ENCODE results near the gene UPK3BL1. TPM values are rescaled to one million over a fixed set of nuclear protein-coding genes. Genes with fewer than 3 reads are reported as not detected.

The UPK3BL1 gene, protein sequence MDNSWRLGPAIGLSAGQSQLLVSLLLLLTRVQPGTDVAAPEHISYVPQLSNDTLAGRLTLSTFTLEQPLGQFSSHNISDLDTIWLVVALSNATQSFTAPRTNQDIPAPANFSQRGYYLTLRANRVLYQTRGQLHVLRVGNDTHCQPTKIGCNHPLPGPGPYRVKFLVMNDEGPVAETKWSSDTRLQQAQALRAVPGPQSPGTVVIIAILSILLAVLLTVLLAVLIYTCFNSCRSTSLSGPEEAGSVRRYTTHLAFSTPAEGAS
- total RNA-seq: 1.7 and 6.5 TPM in 2 replicates

GRCh38 chr7:102642691-102643090 lies at the start of gene UPK3BL1:
TSS of gene UPK3BL1 (minus strand) at chr7:102642791. CDS start at chr7:102642741, 50 bp downstream.

DNA sequence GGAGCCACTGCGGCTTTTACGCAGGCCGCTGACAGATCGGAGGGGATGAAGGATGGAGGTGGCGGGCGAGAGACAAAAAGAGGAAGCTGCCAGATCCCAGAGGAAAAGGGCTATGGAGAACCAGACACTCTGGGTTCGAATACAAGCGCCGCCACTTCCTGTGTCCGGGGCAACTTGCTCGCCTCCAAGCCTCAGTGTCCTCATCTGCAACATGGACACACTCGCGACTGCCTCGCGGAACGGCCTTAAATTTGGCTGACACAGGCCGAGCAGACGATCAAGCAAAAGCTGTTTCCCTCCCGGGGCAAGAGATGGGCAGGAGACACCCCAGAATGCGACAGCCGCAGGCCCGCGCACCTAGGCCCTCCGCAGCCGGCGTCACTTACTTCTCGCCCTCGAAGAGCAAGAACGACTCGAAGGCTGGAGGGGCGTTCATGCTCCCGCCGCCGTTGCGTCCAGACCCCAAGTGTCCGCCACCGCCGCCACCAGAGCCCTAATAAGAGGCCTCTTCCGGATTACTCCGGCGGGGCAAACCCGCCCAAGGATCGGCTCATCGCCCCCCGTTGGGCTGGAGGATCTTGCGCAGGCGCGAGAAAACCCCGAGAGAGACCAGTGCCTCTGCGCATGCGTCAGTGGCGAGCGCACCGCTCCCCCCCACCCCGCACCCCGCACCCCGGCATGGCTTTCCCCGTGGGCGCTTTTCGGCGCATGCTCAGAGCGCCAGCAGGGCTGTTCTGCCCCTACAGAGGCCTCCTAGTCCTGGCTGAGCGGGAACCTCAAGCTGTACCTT lies 28.8 kb upstream of the UPK3BL1 start, which contains the start of gene POLR2J2:
Gene POLR2J2 (minus strand): TSS at position 498 of the 790 bp plus-strand sequence. CDS start 62 bp downstream, at position 436.

GRCh38 chr7:102649924-102650323 lies 7.3 kb upstream of the UPK3BL1 start, which contains the start of gene SPDYE2B:
TSS of gene SPDYE2B (plus strand) at chr7:102650319. CDS start at chr7:102652349, 2,030 bp downstream.

GRCh38 chr7:102616507-102617125 lies 26.0 kb downstream of the UPK3BL1 start, which contains the start of gene RASA4:
TSS of gene RASA4 (minus strand) at chr7:102616756. CDS start at chr7:102616689, 67 bp downstream.

Other genes with a start within 250 kb of the UPK3BL1 start
- gene PRKRIP1, start 246.4 kb downstream of the UPK3BL1 start, total RNA-seq: 13.8 and 20.9 TPM in 2 replicates
- 34.4 and 74.2 TPM in 2 replicates for gene ORAI2, start 209.2 kb downstream of the UPK3BL1 start, total RNA-seq
- gene ALKBH4, start 177.9 kb downstream of the UPK3BL1 start, total RNA-seq: 10.7 and 16.3 TPM in 2 replicates
- gene LRWD1, start 177.8 kb downstream of the UPK3BL1 start, total RNA-seq: 13.5 and 22.8 TPM in 2 replicates
- 20.3 and 42.2 TPM in 2 replicates for gene POLR2J, start 163.9 kb downstream of the UPK3BL1 start, total RNA-seq
- 2.0 and 2.9 TPM in 2 replicates for gene RASA4B, start 125.0 kb downstream of the UPK3BL1 start, total RNA-seq
- gene UPK3BL2, start 99.1 kb downstream of the UPK3BL1 start, total RNA-seq: 0.96 and 1.7 TPM in 2 replicates
- not detected in 2 replicates for gene SPDYE2, start 91.6 kb downstream of the UPK3BL1 start, total RNA-seq
- 17.6 and 18.9 TPM in 2 replicates for gene POLR2J3, start 70.2 kb downstream of the UPK3BL1 start, total RNA-seq
- 8.1 and 9.3 TPM in 2 replicates for gene RASA4, start 26.0 kb downstream of the UPK3BL1 start, total RNA-seq
- gene SPDYE2B, start 7.5 kb upstream of the UPK3BL1 start, total RNA-seq: not detected in 2 replicates
- gene POLR2J2, start 28.9 kb upstream of the UPK3BL1 start, total RNA-seq: 0.85 and 1.7 TPM in 2 replicates
- gene FAM185A, start 106.2 kb upstream of the UPK3BL1 start, total RNA-seq: 6.7 and 8.7 TPM in 2 replicates

Data from regular cardiac myocyte (primary cell).